Ishikawa (cell line): ENCODE data around the gene NDUFAF5.

Experiments
- CEBPB ChIP-seq: IDR thresholded peaks from 2 replicates; pipeline ENCODE4 v1.6.1; 2012
- CREB1 ChIP-seq: IDR thresholded peaks from 2 replicates; pipeline ENCODE4 v1.6.1; 2012; ENCODE audit warnings: low read depth
- EGR1 ChIP-seq: IDR thresholded peaks from 2 replicates; pipeline ENCODE4 v1.6.1; 2012
- EP300 ChIP-seq: IDR thresholded peaks from 2 replicates; pipeline ENCODE4 v1.6.1; 2012; ENCODE audit warnings: borderline replicate concordance
- FOXM1 ChIP-seq: IDR thresholded peaks from 2 replicates; pipeline ENCODE4 v1.6.1; 2012; ENCODE audit warnings: low read depth, borderline replicate concordance
- NFIC ChIP-seq: IDR thresholded peaks from 2 replicates; pipeline ENCODE4 v1.6.1; 2012
- RAD21 ChIP-seq: IDR thresholded peaks from 2 replicates; pipeline ENCODE4 v1.6.1; 2012; ENCODE audit warnings: low read depth
- TAF1 ChIP-seq: IDR thresholded peaks from 2 replicates; pipeline ENCODE4 v1.6.1; 2012; ENCODE audit warnings: low read depth, mild to moderate bottlenecking
- TCF12 ChIP-seq: IDR thresholded peaks from 2 replicates; pipeline ENCODE4 v1.6.1; 2012; ENCODE audit warnings: low read depth
- TEAD4 ChIP-seq: IDR thresholded peaks from 2 replicates; pipeline ENCODE4 v1.6.1; 2012
- YY1 ChIP-seq: IDR thresholded peaks from 2 replicates; pipeline ENCODE4 v1.6.1; 2012; ENCODE audit warnings: low read depth
- ZBTB7A ChIP-seq: IDR thresholded peaks from 2 replicates; pipeline ENCODE4 v1.6.1; 2012; ENCODE audit warnings: low read depth
- TF ChIP-seq, protein P1 (sequence below): IDR thresholded peaks from 2 replicates; pipeline ENCODE4 v1.6.1; 2012
- TF ChIP-seq, protein P2 (sequence below): IDR thresholded peaks from 2 replicates; pipeline ENCODE4 v1.6.1; 2012; ENCODE audit warnings: low read depth, mild to moderate bottlenecking
- TF ChIP-seq, protein P3 (sequence below): IDR thresholded peaks from 2 replicates; pipeline ENCODE4 v1.6.1; 2012

The NDUFAF5 gene

DNA sequence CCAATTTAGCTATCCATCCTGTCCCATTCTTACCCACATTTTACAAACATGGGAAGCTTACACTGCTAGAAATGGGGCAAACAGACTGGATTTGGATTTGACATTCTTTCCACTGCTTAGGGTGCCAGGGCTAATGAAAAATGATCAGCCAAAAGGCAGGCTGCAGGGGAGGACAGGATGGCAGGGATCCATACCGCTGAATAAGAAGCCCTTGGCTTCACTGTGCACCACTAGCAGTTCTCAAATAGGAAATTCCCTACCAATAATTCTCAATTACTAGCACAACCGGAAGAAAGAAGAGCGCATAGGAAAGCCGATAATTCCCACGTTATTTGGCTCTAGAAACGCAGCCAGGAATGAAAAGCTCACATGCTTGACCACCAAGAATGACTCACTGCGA lies 73.1 kb downstream of the NDUFAF5 start:
- TF ChIP-seq TCF12, result no peak
- TF ChIP-seq YY1, result no peak
- TF ChIP-seq NFIC, result no peak
- TF ChIP-seq, protein P1, sequence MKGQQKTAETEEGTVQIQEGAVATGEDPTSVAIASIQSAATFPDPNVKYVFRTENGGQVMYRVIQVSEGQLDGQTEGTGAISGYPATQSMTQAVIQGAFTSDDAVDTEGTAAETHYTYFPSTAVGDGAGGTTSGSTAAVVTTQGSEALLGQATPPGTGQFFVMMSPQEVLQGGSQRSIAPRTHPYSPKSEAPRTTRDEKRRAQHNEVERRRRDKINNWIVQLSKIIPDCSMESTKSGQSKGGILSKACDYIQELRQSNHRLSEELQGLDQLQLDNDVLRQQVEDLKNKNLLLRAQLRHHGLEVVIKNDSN, result no peak
- no peak for TF ChIP-seq TEAD4
- no peak for TF ChIP-seq ZBTB7A
- TF ChIP-seq EP300, result no peak
- no peak for TF ChIP-seq FOXM1
- TF ChIP-seq CEBPB, result no peak
- TF ChIP-seq, protein P2, sequence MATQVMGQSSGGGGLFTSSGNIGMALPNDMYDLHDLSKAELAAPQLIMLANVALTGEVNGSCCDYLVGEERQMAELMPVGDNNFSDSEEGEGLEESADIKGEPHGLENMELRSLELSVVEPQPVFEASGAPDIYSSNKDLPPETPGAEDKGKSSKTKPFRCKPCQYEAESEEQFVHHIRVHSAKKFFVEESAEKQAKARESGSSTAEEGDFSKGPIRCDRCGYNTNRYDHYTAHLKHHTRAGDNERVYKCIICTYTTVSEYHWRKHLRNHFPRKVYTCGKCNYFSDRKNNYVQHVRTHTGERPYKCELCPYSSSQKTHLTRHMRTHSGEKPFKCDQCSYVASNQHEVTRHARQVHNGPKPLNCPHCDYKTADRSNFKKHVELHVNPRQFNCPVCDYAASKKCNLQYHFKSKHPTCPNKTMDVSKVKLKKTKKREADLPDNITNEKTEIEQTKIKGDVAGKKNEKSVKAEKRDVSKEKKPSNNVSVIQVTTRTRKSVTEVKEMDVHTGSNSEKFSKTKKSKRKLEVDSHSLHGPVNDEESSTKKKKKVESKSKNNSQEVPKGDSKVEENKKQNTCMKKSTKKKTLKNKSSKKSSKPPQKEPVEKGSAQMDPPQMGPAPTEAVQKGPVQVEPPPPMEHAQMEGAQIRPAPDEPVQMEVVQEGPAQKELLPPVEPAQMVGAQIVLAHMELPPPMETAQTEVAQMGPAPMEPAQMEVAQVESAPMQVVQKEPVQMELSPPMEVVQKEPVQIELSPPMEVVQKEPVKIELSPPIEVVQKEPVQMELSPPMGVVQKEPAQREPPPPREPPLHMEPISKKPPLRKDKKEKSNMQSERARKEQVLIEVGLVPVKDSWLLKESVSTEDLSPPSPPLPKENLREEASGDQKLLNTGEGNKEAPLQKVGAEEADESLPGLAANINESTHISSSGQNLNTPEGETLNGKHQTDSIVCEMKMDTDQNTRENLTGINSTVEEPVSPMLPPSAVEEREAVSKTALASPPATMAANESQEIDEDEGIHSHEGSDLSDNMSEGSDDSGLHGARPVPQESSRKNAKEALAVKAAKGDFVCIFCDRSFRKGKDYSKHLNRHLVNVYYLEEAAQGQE, result no peak
- TF ChIP-seq TAF1, result no peak
- TF ChIP-seq, protein P3, sequence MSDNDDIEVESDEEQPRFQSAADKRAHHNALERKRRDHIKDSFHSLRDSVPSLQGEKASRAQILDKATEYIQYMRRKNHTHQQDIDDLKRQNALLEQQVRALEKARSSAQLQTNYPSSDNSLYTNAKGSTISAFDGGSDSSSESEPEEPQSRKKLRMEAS, result no peak
- TF ChIP-seq RAD21, result no peak
- TF ChIP-seq EGR1, result no peak
- TF ChIP-seq CREB1, result no peak

DNA sequence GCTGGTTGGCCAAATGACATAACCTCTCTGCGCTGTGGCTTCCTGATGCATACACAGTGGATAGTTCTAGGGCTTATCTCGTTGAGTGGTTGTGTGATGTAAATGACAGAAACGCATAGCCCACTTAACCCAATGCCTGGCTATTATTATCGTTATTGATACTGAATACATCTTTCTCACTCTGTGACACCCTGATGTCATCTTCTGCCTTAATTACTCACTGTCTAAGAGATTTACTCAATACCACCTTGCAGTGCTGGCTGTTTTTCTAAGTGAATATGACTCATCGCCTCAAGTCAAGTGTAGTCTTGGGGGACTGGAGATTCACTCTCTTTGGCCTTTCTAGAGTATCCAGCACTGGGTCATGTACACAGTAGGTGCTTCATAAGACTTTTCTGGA lies 73.6 kb downstream of the NDUFAF5 start:
- TF ChIP-seq ZBTB7A (no peak), FOXM1 (no peak), YY1 (no peak), TAF1 (no peak), CREB1 (no peak), CEBPB (no peak), TEAD4 (no peak), RAD21 (no peak), EGR1 (no peak), EP300 (no peak)
- TF ChIP-seq, protein P3, result no peak
- TF ChIP-seq, protein P1, result no peak
- TF ChIP-seq, protein P2, result no peak

DNA sequence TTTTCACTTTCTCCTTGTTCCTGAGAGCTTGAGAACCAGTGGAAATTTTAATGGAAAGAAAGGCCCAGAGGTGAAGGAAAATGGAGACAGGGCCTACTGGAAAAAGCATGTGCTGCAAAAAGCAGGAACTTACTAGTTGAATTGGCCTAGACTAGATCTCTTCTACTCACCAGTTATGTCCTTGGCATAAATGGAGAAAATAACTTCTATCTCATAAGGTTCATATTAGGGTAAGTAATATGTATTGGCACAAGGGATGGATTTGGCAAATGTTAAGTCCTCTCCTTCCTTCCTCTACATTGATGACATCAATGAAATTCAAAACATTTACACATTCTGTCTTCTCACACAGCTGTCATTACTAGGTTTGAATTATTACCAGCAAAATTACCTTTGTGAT lies 74.0 kb downstream of the NDUFAF5 start:
- TF ChIP-seq, protein P1, result no peak
- TF ChIP-seq TCF12 (no peak), CREB1 (no peak), YY1 (no peak), NFIC (no peak), CEBPB (no peak), ZBTB7A (no peak), EP300 (no peak), TAF1 (no peak), FOXM1 (no peak), EGR1 (no peak), TEAD4 (no peak)
- TF ChIP-seq, protein P2, result no peak
- TF ChIP-seq, protein P3, result no peak

DNA sequence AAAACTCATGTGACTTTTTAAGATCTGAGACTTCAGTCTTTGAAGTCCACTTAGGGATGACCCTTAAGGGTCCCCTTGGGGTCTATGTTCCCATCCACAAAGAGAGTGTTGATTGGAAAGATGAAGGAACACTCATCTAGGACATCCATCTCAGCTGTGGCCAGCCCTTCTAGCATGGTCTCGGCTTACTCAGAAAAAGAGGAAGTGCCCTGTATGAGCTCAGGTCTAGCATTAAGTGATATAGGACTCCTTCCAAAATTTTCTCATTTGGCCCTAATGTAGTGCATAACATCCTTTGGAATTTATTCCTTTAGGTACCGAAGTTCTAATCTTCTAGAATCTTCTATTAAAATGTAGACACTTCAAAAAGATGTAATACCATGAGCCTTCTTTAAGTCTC lies 77.4 kb downstream of the NDUFAF5 start:
- no peak for TF ChIP-seq EGR1
- TF ChIP-seq, protein P1, result no peak
- TF ChIP-seq EP300, result no peak
- no peak for TF ChIP-seq FOXM1
- TF ChIP-seq ZBTB7A, result no peak
- TF ChIP-seq, protein P3, result no peak
- TF ChIP-seq, protein P2, result no peak
- no peak for TF ChIP-seq CREB1
- no peak for TF ChIP-seq RAD21
- TF ChIP-seq TAF1, result no peak
